Measurements from ENCODE around the gene THAP7. TPM values are rescaled to one million over a fixed set of nuclear protein-coding genes. Genes with fewer than 3 reads are reported as not detected.
A peak's percentile ranks its signal among the peaks of the same experiment; 100 is the strongest.
"Not testable (repeated sequence)": the region's sequence is repeated elsewhere in the genome, so short reads cannot be mapped to it uniquely, and the experiment has no call there.

Gene THAP7
- total RNA-seq, 1 experiment from 2014 or later, result 38.5 TPM

DNA sequence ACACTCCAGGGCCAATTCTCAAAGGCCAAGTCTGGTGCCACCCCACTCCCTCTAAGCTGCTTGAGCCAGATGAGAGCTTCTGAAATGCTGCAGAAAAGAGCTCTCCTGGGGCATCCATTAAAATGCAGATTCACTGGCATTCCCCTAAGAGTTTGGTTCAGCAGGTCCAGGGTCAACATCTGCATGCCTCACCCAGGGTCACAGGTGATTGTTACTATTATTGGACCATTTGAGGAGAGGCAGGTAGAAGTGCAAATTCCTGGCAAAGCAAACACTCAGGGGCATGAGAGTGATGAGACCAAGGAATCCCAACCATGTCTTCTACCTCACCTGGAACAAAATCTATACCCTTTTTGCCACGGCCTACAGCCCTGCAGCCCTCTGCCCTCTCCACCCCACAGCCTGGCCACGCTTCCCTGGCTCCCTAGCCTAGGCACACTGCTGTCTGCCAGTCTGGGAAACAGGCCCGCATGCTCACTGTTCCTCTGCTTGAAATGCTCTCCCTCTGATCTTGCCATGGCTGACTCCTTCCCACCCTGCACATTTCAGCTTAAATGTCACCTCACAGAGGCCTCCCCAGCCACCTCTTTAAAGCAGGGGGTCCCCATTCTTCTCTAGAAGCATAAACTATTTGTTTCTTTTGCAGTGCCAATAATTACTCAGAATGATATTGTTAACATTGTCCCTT is 8.7 kb upstream of the THAP7 start:
- no peaks in the 10 kb centered on the region for H3K36me3 ChIP-seq (ENCODE audit: insufficient read depth, low read length, poor library complexity, severe bottlenecking)
- CTCF ChIA-PET, result no interaction called here
- H3K9me3 ChIP-seq (ENCODE audit: low read depth, low read length, poor library complexity, severe bottlenecking), result no peaks in the 10 kb centered on the region
- no peak overlapping the region for H3K27ac ChIP-seq (ENCODE audit: low read depth, low read length, poor library complexity, severe bottlenecking)
- H3K27me3 ChIP-seq (replicated peaks; ENCODE audit: insufficient read depth, low read depth, low read length, poor library complexity), result no peaks in the 10 kb centered on the region
- intact Hi-C loops (cut with micrococcal nuclease; ENCODE audit: unreplicated experiment), result no loop called here
- no peak overlapping the region for H3K4me3 ChIP-seq (ENCODE audit: low read depth, low read length, poor library complexity, severe bottlenecking)
- no TSS peak for BruUV-seq (replicated peaks)
- POLR2A ChIA-PET (ENCODE audit: low non-redundant PET), result no interaction called here
- peaks cover 18% of the 10 kb centered on the region for H3K4me1 ChIP-seq (ENCODE audit: insufficient read depth, low read length, poor library complexity, severe bottlenecking)
- DNase-seq (ENCODE audit: low spot score), result no peak
- TF ChIP-seq, protein P1, sequence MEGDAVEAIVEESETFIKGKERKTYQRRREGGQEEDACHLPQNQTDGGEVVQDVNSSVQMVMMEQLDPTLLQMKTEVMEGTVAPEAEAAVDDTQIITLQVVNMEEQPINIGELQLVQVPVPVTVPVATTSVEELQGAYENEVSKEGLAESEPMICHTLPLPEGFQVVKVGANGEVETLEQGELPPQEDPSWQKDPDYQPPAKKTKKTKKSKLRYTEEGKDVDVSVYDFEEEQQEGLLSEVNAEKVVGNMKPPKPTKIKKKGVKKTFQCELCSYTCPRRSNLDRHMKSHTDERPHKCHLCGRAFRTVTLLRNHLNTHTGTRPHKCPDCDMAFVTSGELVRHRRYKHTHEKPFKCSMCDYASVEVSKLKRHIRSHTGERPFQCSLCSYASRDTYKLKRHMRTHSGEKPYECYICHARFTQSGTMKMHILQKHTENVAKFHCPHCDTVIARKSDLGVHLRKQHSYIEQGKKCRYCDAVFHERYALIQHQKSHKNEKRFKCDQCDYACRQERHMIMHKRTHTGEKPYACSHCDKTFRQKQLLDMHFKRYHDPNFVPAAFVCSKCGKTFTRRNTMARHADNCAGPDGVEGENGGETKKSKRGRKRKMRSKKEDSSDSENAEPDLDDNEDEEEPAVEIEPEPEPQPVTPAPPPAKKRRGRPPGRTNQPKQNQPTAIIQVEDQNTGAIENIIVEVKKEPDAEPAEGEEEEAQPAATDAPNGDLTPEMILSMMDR (conservative IDR thresholded peaks at IDR 0.05; ENCODE audit: low read depth, low read length), result no peak
- TF ChIP-seq EZH2 (IDR thresholded peaks at IDR 0.05; ENCODE audit: borderline replicate concordance, low read depth, low read length, poor library complexity, severe bottlenecking), result no peak

DNA sequence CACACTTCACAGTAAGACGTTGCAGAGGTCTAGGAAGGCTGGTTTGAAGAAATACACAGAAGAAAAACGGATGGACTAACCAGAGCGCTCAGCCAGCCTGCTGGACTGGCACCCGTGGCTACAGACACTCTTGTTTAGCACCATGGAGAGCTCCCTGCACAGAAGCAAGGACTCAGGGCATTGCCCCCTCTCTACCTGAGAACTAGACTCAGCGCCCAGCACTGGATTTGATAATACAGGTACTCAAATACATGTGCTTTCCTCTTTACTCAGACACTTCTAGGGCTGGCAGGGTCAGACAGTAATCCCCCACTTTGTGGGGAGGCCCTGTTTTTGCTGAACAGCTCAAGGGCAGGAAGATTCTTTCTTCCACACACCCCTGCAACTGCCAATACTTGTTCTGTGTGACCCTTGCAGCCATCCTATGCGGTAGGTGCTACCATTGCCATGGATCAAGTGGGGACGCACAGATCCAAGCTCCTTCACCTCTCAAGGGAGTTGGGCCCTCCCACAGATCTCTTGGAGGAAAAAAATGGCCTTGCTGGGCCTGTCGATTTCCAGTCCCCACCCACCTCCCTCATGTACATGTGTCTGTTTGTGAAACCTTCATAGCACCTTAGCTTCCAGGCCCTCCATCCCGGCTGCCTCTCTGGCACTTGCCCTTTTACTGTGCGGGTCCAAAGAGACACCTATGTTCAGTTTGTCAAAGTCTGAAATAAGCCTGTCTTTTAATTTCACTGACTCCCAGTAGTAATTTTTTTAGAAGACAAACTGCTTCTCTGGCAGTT is 7.9 kb upstream of the THAP7 start:
- TF ChIP-seq EZH2 (IDR thresholded peaks at IDR 0.05; ENCODE audit: borderline replicate concordance, low read depth, low read length, poor library complexity, severe bottlenecking), result no peak
- TF ChIP-seq, protein P1 (conservative IDR thresholded peaks at IDR 0.05; ENCODE audit: low read depth, low read length), result no peak
- peak; percentile 34 for DNase-seq (ENCODE audit: low spot score)
- intact Hi-C loops (cut with micrococcal nuclease; ENCODE audit: unreplicated experiment), result no loop called here
- Histone ChIP-seq H3K9me3 (ENCODE audit: low read depth, low read length, poor library complexity, severe bottlenecking) (no peaks in the 10 kb centered on the region), H3K36me3 (ENCODE audit: insufficient read depth, low read length, poor library complexity, severe bottlenecking) (no peaks in the 10 kb centered on the region), H3K4me3 (ENCODE audit: low read depth, low read length, poor library complexity, severe bottlenecking) (no peak overlapping the region), H3K4me1 (ENCODE audit: insufficient read depth, low read length, poor library complexity, severe bottlenecking) (peaks cover 14% of the 10 kb centered on the region), H3K27me3 (replicated peaks; ENCODE audit: insufficient read depth, low read depth, low read length, poor library complexity) (no peaks in the 10 kb centered on the region), H3K27ac (ENCODE audit: low read depth, low read length, poor library complexity, severe bottlenecking) (no peak overlapping the region)
- ChIA-PET POLR2A (ENCODE audit: low non-redundant PET) (no interaction called here), CTCF (no interaction called here)
- BruUV-seq (replicated peaks), result no TSS peak

DNA sequence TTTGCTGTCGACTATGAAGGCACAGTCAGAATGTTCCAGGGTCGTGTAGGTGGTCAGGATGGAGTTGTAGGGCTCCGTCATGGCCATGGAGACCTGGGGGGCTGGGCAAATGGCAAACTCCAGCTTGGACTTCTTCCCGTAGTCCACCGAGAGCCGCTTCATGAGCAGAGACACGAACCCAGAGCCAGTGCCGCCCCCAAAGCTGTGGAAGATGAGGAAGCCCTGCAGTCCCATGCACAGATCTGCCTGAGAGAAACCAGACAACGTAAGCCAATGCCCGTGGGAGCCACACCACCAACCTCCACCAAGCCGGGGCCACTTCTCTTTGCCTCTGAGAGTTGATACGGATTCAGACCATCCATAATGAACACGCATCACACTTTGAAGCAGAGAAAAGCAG is 7.3 kb upstream of the THAP7 start:
- DNase-seq (ENCODE audit: low spot score); H3K36me3 ChIP-seq (ENCODE audit: insufficient read depth, low read length, poor library complexity, severe bottlenecking); POLR2A ChIA-PET (ENCODE audit: low non-redundant PET); H3K27me3 ChIP-seq (replicated peaks; ENCODE audit: insufficient read depth, low read depth, low read length, poor library complexity); H3K4me3 ChIP-seq (ENCODE audit: low read depth, low read length, poor library complexity, severe bottlenecking); H3K4me1 ChIP-seq (ENCODE audit: insufficient read depth, low read length, poor library complexity, severe bottlenecking); H3K27ac ChIP-seq (ENCODE audit: low read depth, low read length, poor library complexity, severe bottlenecking); BruUV-seq (replicated peaks); CTCF ChIA-PET; intact Hi-C loops (cut with micrococcal nuclease; ENCODE audit: unreplicated experiment); H3K9me3 ChIP-seq (ENCODE audit: low read depth, low read length, poor library complexity, severe bottlenecking): not testable (repeated sequence)

Measured in A673 (cell line).